ENCODE data around the gene ZFR2. TPM values are rescaled to one million over a fixed set of nuclear protein-coding genes. Genes with fewer than 3 reads are reported as not detected.

ZFR2 gene
- total and polyA plus RNA-seq, 2 experiments from 2014 or later: not detected

DNA sequence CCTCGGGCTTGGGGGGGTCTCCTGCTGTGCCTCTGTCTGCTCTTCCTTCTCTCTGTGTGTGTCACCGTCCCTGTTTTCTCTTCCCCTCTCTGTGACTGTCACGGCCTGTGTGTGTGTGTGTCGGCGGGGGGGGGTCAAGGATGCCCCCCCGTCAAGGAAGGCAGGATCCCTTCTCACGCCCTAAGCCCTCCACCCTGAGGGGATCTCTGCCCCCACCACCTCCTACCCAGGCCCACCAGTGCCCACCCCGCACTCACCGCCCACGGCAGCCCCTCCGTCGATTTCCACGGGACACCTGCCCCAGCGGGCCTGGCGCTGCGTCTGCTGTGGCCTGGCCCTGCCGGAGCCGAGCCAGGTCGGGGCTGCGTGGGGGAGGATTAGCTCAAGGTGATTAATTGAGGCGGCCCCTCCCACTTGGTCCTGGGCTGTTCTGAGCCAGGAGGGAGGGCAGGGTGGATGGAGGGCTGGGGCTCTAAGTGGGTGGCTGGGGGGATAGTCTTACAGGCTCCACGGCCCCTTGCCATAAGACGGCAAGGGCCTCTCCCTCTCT, 96.9 kb downstream of the ZFR2 start, which contains the start of gene RAX2:
Gene RAX2 (minus strand): TSS at position 323 of the 550 bp plus-strand sequence. CDS start 486 bp downstream, outside the sequence.
- no peak for DNase-seq
- no peaks in the 10 kb centered on the region for H3K79me2 ChIP-seq (ENCODE audit: insufficient read depth)
- no peak within 1 kb of the TSS for H3K9ac ChIP-seq
- WGBS, 2 experiments (ENCODE audit: low coverage in 1 of 2, low lambda C conversion rate in 2 of 2, missing lambda C conversion rate in 2 of 2): 23 to 28% methylated on average over 17 to 23 of the region's 23 CpGs
- no peak within 1 kb of the TSS for H3K4me3 ChIP-seq
- no peaks in the 10 kb centered on the region for H3K9me2 ChIP-seq (ENCODE audit: insufficient read depth)
- no peak within 1 kb of the TSS for H3K27ac ChIP-seq
- no peaks in the 10 kb centered on the region for H3K4me1 ChIP-seq (ENCODE audit: insufficient read depth)
- TF ChIP-seq EZH2 (IDR thresholded peaks at IDR 0.05; ENCODE audit: insufficient read depth, poor library complexity, severe bottlenecking): no peak
- no peak for TF ChIP-seq EZH2phosphoT487 (IDR thresholded peaks at IDR 0.05; ENCODE audit: insufficient read depth, low read depth)
- H3F3A ChIP-seq (ENCODE audit: insufficient read depth): no peaks in the 10 kb centered on the region
- no peaks in the 10 kb centered on the region for H3K36me3 ChIP-seq (ENCODE audit: low read depth)
- no peaks in the 10 kb centered on the region for H3K9me3 ChIP-seq (ENCODE audit: low read depth)
- H3K4me2 ChIP-seq (ENCODE audit: unreplicated experiment): no peak within 1 kb of the TSS
- H2AFZ ChIP-seq: no peak within 1 kb of the TSS
- no peaks in the 10 kb centered on the region for H3K27me3 ChIP-seq (replicated peaks; ENCODE audit: insufficient read depth)
- no peaks in the 10 kb centered on the region for H4K20me1 ChIP-seq (ENCODE audit: insufficient read depth)
- in situ Hi-C loops (cut with MboI): no loop called here

DNA sequence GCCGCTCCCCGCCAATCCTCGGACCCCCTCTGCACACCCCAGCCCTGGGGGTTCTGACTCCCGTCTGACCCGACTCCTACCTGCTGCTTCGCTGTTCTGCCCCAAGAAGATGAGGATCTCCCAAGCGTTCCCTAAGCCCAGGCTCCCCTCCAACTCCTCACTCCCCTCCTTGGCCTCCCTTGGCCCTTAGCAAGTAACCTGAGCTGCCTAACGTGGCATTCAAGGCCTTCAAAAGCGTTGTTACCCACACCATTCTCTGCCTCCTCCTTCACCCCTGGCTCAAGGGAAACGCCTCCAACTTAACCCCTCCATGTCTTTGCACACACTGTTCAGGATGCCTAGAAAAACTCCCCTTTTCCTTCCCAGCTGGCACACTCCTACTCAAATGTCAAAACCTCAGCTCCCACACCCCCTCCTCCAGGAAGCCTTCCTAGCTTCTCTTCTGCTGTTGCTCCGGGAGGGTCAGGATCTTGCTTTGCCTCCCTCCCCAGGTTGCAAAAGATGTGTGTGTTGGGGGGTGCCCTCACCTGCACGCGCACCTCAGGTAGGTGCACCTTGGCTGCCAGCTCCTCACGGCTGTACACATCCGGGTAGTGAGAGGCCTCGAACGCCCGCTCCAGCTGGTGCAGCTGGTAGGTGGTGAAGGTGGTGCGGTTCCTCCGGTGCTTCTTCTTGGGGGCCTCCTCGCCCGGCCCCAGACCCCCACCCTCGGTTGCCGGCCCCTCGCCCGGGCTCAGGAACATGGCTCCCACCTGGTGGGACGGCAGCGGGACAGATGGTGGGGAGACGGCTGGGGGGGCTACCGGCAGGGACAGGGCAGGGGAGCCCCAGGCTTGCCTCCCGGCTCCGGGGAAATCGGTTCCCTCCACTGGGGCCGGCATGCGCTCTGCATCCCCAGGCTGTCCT, 97.6 kb downstream of the ZFR2 start:
- in situ Hi-C loops (cut with MboI): no loop called here
- Histone ChIP-seq H3K4me3 (no peak overlapping the region), H4K20me1 (ENCODE audit: insufficient read depth) (no peaks in the 10 kb centered on the region), H3F3A (ENCODE audit: insufficient read depth) (no peaks in the 10 kb centered on the region), H3K9me2 (ENCODE audit: insufficient read depth) (no peaks in the 10 kb centered on the region), H3K9ac (no peak overlapping the region), H3K27me3 (replicated peaks; ENCODE audit: insufficient read depth) (no peaks in the 10 kb centered on the region), H3K4me2 (ENCODE audit: unreplicated experiment) (no peak overlapping the region), H3K79me2 (ENCODE audit: insufficient read depth) (no peaks in the 10 kb centered on the region), H2AFZ (no peak overlapping the region), H3K36me3 (ENCODE audit: low read depth) (no peaks in the 10 kb centered on the region), H3K4me1 (ENCODE audit: insufficient read depth) (no peaks in the 10 kb centered on the region), H3K9me3 (ENCODE audit: low read depth) (no peaks in the 10 kb centered on the region), H3K27ac (no peak overlapping the region)
- no peak for DNase-seq
- TF ChIP-seq EZH2 (IDR thresholded peaks at IDR 0.05; ENCODE audit: insufficient read depth, poor library complexity, severe bottlenecking): no peak
- no peak for TF ChIP-seq EZH2phosphoT487 (IDR thresholded peaks at IDR 0.05; ENCODE audit: insufficient read depth, low read depth)
- 67 to 78% methylated on average over 18 to 33 of the region's 35 CpGs for WGBS, 2 experiments (ENCODE audit: low coverage in 1 of 2, low lambda C conversion rate in 2 of 2, missing lambda C conversion rate in 2 of 2)

DNA sequence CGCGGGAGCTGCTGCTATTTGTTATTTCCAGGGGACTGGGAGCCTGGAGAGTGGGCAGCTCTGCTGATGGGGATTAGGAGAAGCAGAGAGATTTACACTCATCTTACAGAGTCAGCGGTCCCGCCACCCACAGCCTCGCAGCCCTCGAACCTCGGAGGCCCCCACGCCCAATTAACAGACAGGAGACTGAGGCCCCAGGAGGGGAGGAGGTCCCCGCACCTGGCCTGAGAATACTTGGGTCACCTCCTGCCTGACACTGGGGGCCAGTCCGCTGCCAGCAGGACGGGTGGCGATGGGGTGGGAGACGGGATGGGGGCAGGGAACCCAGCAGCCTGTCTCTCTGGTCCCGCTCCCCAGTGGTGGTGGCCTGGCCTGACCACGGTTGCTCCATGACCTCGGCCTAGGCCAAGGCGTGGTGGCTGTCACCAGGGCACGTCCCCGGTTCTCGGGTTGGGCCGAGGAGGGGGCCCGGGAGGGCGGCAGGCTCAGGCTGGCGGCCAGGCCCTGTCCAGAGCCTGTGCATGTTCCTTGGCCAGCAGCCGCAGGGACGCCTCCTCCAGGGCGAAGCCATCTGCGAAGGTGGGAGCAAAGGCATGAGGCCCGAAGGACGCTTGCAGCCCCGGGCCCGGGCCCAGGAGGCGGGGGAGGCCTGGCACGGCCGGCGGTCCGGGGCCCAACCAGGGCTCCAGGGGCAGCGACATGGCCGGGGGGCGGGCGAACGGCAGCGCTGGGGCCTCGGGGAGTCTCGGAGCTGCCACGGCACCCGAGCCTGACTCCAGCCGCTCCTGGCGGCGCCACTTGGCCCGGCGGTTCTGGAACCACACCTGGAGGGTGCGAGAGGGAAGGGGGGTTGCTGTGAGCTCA, 98.5 kb downstream of the ZFR2 start:
- no peaks in the 10 kb centered on the region for H3K36me3 ChIP-seq (ENCODE audit: low read depth)
- H3K9me3 ChIP-seq (ENCODE audit: low read depth): no peaks in the 10 kb centered on the region
- H3F3A ChIP-seq (ENCODE audit: insufficient read depth): no peaks in the 10 kb centered on the region
- TF ChIP-seq EZH2phosphoT487 (IDR thresholded peaks at IDR 0.05; ENCODE audit: insufficient read depth, low read depth) (no peak), EZH2 (IDR thresholded peaks at IDR 0.05; ENCODE audit: insufficient read depth, poor library complexity, severe bottlenecking) (no peak)
- no peak overlapping the region for H3K9ac ChIP-seq
- no peak overlapping the region for H3K27ac ChIP-seq
- no peaks in the 10 kb centered on the region for H4K20me1 ChIP-seq (ENCODE audit: insufficient read depth)
- H3K4me2 ChIP-seq (ENCODE audit: unreplicated experiment): no peak overlapping the region
- H3K79me2 ChIP-seq (ENCODE audit: insufficient read depth): no peaks in the 10 kb centered on the region
- in situ Hi-C loops (cut with MboI): no loop called here
- 68 to 74% methylated on average over 27 to 47 of the region's 53 CpGs for WGBS, 2 experiments (ENCODE audit: low coverage in 1 of 2, low lambda C conversion rate in 2 of 2, missing lambda C conversion rate in 2 of 2)
- no peaks in the 10 kb centered on the region for H3K4me1 ChIP-seq (ENCODE audit: insufficient read depth)
- no peaks in the 10 kb centered on the region for H3K27me3 ChIP-seq (replicated peaks; ENCODE audit: insufficient read depth)
- no peak overlapping the region for H3K4me3 ChIP-seq
- no peaks in the 10 kb centered on the region for H3K9me2 ChIP-seq (ENCODE audit: insufficient read depth)
- DNase-seq: no peak
- no peak overlapping the region for H2AFZ ChIP-seq

DNA sequence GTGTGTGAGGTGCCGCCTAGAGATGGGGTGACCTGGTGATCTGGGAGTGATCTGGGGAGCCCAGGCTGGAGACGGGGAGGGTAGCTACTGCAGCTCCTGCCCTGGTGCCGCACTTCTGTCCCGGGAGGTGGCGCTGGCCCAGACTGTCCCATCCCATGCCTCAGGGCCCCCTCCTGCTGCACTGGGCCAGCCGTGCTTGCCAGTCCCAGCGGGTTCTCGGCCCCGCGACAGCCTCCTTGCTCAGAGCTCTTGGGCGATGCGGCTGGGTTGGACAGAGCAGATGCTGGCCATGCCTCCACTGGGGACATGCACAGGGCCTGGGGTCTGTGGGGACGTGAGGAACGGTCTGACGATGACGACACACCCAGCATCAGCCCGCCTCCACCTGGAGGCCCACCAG, 99.3 kb downstream of the ZFR2 start:
- H3K4me2 ChIP-seq (ENCODE audit: unreplicated experiment): no peak overlapping the region
- H3F3A ChIP-seq (ENCODE audit: insufficient read depth): no peaks in the 10 kb centered on the region
- H3K27me3 ChIP-seq (replicated peaks; ENCODE audit: insufficient read depth): no peaks in the 10 kb centered on the region
- no peaks in the 10 kb centered on the region for H3K36me3 ChIP-seq (ENCODE audit: low read depth)
- no peaks in the 10 kb centered on the region for H3K9me3 ChIP-seq (ENCODE audit: low read depth)
- no peaks in the 10 kb centered on the region for H3K4me1 ChIP-seq (ENCODE audit: insufficient read depth)
- H3K79me2 ChIP-seq (ENCODE audit: insufficient read depth): peaks cover under 1% of the 10 kb centered on the region; the same call in 1 of the 2 replicates
- H4K20me1 ChIP-seq (ENCODE audit: insufficient read depth): no peaks in the 10 kb centered on the region
- H2AFZ ChIP-seq: no peak overlapping the region
- no peak overlapping the region for H3K9ac ChIP-seq
- no peak for TF ChIP-seq EZH2phosphoT487 (IDR thresholded peaks at IDR 0.05; ENCODE audit: insufficient read depth, low read depth)
- no peak for TF ChIP-seq EZH2 (IDR thresholded peaks at IDR 0.05; ENCODE audit: insufficient read depth, poor library complexity, severe bottlenecking)
- in situ Hi-C loops (cut with MboI): no loop called here
- WGBS, 2 experiments (ENCODE audit: low coverage in 1 of 2, low lambda C conversion rate in 2 of 2, missing lambda C conversion rate in 2 of 2): 77 to 84% methylated on average over 16 of the region's 17 CpGs
- no peak overlapping the region for H3K27ac ChIP-seq
- H3K4me3 ChIP-seq: no peak overlapping the region
- no peak for DNase-seq
- no peaks in the 10 kb centered on the region for H3K9me2 ChIP-seq (ENCODE audit: insufficient read depth)

Measured in GM23248 (cell line).